T47D (cell line): ENCODE data around the gene EVL.

Source experiments
- DNase-seq, 2 experiments: peaks; one replicate each; pipeline versions ENCODE4 v3.0.0 to v3.0.0-alpha.2; 2011 to 2012; ENCODE audit warnings: low read depth in 1 of 2, low spot score in 1 of 2
- JUND ChIP-seq: IDR thresholded peaks from 2 replicates; pipeline ENCODE4 v1.6.1; 2012; ENCODE audit warnings: low read depth
- in situ Hi-C: cut with HindIII; loops from 2 replicates; pipeline ENCODE4 v1.10.0; 2016; ENCODE audit warnings: low sequenced_read_pairs, low pct_unique_long_range_greater_than_20kb

EVL gene

DNA sequence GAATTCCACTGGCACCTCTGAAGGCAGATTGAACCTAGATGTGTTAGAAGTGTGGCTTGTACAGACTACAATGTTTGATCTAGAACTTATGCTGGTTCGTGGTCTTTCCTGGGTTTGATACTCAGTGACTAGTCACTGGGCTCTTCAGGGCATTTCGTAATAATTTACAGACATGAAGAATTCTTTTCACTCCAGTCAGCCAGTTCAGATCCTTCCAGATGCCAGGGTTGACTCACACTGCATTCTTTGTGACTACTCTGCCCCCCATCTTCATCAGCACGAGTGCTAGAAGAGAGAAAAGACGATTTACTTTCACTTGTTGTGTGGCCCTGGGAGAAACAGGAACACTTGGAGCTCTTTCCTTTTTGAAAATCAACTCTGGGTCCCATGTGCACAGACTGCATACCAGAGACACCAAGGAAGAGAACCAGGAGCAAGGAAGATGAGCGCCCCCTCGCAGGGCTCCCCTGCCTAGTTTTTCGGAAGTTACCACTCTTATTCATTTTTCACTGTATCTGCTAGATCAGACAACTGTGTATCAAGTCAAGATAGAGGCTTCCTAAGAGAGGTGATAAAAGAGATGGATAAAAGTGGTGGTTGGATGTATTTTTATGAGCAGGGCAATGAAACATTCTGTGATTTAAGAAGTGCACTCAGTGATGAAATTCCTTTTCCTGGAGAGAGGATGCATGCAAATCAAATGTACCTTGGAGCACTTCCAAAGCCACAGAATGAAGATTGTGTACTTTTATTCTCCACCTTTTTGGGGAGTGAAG lies 33.5 kb upstream of the EVL start:
- in situ Hi-C loops: no loop called here
- peak in 1 of 2 experiments; percentile 74 for DNase-seq
- peak; percentile 39; the same call in 1 of the 2 replicates for TF ChIP-seq JUND

DNA sequence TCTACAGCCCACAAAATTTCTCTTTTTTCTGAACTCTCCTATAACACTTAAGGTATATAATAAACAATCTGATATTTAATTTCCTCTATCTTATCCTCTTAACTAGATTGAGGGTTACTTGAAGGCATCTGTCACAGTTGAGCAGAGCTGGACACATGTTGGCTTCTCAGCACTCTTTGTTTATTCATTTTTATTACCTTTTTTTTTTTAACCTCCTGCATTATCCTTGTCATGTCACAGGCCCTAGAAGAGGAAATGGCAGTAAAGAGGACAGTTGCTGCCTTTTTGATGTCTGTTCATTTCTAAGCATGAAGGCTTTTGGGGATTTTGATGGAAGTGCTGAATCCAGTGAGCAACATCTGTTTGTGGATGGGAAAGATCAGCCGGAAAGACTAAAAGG lies 32.5 kb upstream of the EVL start:
- DNase-seq: no peak
- in situ Hi-C loops: no loop called here
- no peak for TF ChIP-seq JUND

GRCh38 chr14:100033347-100034075 lies 31.7 kb upstream of the EVL start:
- peak in 1 of 2 experiments; percentile 92 for DNase-seq
- TF ChIP-seq JUND: peak; percentile 51; the same call in 1 of the 2 replicates
- in situ Hi-C loops: no loop called here

DNA sequence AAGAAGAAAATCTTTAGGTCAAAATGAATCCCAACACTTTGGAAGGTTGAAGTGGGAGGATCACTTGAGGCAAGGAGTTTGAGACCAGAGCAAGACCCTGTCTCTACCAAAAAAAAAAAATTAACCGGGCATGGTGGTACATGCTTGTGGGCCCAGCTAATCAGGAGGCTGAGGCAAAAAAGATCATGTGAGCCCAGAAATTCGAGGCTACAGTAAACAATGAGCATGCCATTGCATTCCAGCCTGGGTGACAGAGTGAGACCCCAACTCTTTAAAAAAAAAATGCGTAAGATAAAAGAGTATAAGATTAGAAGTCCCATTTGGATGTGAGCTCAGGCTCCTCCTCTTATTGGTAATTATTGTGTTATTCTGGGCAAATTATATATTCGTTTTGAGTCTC lies 30.8 kb upstream of the EVL start:
- in situ Hi-C loops: no loop called here
- no peak for TF ChIP-seq JUND
- DNase-seq: no peak

GRCh38 chr14:100034961-100035500 lies 30.2 kb upstream of the EVL start:
- TF ChIP-seq JUND: no peak
- DNase-seq: no peak
- in situ Hi-C loops: no loop called here

DNA sequence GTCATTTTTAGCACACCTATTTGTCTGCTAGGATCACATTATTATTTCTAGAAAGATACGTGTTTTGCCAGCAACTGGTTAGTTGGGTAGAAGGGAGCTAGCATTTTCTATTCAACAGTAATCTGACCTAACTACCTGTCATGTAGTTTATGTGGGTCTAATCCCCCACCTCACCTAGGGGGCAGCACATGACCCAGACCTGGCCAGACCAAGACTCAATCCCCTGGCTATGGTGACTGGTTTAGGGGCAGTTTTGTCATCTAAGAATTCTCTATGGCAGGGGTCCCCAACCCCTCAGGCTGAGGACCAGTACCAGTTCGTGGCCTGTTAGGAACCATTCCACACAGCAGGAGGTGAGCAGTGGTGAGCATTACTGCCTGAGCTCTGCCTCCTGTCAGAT lies 29.5 kb upstream of the EVL start:
- no peak for DNase-seq
- in situ Hi-C loops: no loop called here
- no peak for TF ChIP-seq JUND

- no peak for DNase-seq
- no peak for TF ChIP-seq JUND
- in situ Hi-C loops: no loop called here
Measured at GRCh38 chr14:100037353-100037752, 27.9 kb upstream of the EVL start.

- no peak; the same call in 1 of the 2 replicates for TF ChIP-seq JUND
- in situ Hi-C loops: no loop called here
- DNase-seq: peak in 1 of 2 experiments; percentile 51
Measured at GRCh38 chr14:100038065-100038464, 27.2 kb upstream of the EVL start.

DNA sequence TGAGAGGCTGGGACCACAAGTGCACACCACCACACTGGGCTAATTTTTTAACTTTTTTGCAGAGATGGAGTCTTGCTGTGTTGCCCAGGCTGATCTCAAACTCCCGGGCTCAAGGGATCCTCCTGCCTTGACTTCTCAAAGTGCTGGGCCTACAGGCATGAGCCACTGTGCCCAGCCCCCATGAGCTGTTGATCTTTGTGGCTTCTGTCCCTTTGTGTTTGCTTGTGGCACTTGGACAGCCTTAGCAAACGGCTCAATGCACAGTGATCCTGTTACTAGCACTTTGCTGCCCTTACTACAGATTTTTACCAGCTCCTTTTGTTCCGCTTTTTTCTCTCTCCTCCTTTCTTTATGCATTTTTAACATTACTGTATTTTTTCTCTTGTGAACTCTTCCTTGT lies 25.3 kb upstream of the EVL start:
- no peak for TF ChIP-seq JUND
- in situ Hi-C loops: no loop called here
- peak in 1 of 2 experiments; percentile 62 for DNase-seq

DNA sequence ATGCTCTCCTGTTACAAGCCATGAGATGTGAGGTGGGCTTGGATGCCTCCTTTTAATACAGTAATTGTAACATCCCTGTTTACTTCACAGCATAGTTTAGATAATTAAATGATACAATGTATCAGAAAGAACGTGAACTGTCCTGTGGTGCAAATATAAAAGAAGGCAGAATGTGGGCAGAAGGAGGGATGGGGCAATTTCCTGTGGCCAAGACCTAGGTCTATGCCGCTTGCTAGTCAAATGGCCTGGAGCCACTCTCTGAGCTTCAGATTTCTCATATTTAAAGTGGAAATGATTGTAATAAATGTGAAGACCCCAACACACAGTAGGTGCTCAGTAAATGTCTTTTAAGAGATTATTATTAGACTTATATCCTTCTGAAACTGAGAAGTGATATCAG lies 24.0 kb upstream of the EVL start:
- TF ChIP-seq JUND: no peak
- no peak for DNase-seq
- in situ Hi-C loops: no loop called here

DNA sequence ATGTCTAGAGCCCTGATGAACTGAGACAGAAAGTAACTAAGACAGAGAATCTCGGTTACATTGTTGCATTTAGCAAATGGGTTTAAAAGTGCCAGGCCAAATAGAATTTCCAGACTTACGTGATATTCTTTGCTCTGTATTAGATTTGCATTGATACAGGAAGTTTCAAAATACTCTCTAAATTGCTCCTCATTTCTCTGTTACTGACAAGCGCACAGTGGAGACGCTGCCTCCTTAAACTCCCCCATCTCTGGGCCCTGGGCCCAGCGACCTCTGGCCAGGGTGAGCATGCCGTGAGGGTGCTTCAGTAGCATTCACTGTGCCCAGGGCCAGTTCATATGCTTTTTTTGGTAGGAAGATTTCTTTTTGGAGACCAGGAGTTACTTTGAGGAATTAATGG lies 22.9 kb upstream of the EVL start:
- no peak for TF ChIP-seq JUND
- in situ Hi-C loops: no loop called here
- no peak for DNase-seq

- DNase-seq: no peak
- in situ Hi-C loops: no loop called here
- TF ChIP-seq JUND: no peak
Measured at GRCh38 chr14:100045642-100046344, 19.4 kb upstream of the EVL start.
